GM23338 (cell line): ENCODE measurements around the gene NFATC1. TPM values are rescaled to one million over a fixed set of nuclear protein-coding genes. Genes with fewer than 3 reads are reported as not detected.

Experiments
- ATAC-seq: fragments of 200-7000 bp; cut with Tn5 transposase; 3 replicates; pipeline ENCODE4 v1.9.1; 2020
- DNase-seq: peaks from one replicate; pipeline ENCODE4 v3.0.0-alpha.2; 2015; ENCODE audit warnings: low spot score
- H2AFZ ChIP-seq: fragments of 200-600 bp; sonication (generic); 2 replicates; pipeline ENCODE4 v1.8.0; 2016; ENCODE audit warnings: antibody characterized with exemption, mild to moderate bottlenecking, moderate library complexity
- H3F3A ChIP-seq: fragments of 200-600 bp; sonication (generic); replicated peaks from 2 replicates; pipeline ENCODE4 v1.8.0; 2017; ENCODE audit warnings: antibody characterized with exemption, mixed run types, low read depth
- H3K27ac ChIP-seq: fragments of 200-600 bp; sonication (generic); 2 replicates; pipeline ENCODE4 v1.6.1; 2016; ENCODE audit warnings: low read depth
- H3K27me3 ChIP-seq: fragments of 200-600 bp; sonication (generic); 2 replicates; pipeline ENCODE4 v1.8.0; 2016; ENCODE audit warnings: mild to moderate bottlenecking, mixed run types, moderate library complexity; ENCODE audit not compliant: insufficient read depth
- H3K36me3 ChIP-seq: fragments of 200-600 bp; sonication (generic); 2 replicates; pipeline ENCODE4 v1.8.0; 2016; ENCODE audit warnings: mild to moderate bottlenecking; ENCODE audit not compliant: insufficient read depth
- H3K4me1 ChIP-seq: fragments of 200-600 bp; sonication (generic); 2 replicates; pipeline ENCODE4 v1.8.0; 2016; ENCODE audit warnings: mild to moderate bottlenecking, moderate library complexity; ENCODE audit not compliant: insufficient read depth
- H3K4me2 ChIP-seq: fragments of 200-600 bp; sonication (generic); 2 replicates; pipeline ENCODE4 v1.7.1; 2017; ENCODE audit warnings: mixed run types
- H3K4me3 ChIP-seq: fragments of 200-600 bp; sonication (generic); 2 replicates; pipeline ENCODE4 v1.6.1; 2016; ENCODE audit warnings: mixed run types
- H3K79me2 ChIP-seq: fragments of 200-600 bp; sonication (generic); replicated peaks from 2 replicates; pipeline ENCODE4 v1.8.0; 2017; ENCODE audit warnings: mild to moderate bottlenecking; ENCODE audit not compliant: insufficient read depth
- H3K9me2 ChIP-seq: fragments of 200-600 bp; sonication (generic); 2 replicates; pipeline ENCODE4 v1.8.0; 2017; ENCODE audit not compliant: insufficient read depth
- H4K20me1 ChIP-seq: fragments of 200-600 bp; sonication (generic); replicated peaks from 2 replicates; pipeline ENCODE4 v1.8.0; 2017; ENCODE audit warnings: mild to moderate bottlenecking; ENCODE audit not compliant: insufficient read depth
- H3K27ac Mint-ChIP-seq: 2 replicates; pipeline ENCODE4 v1.8.0; 2020; ENCODE audit warnings: inconsistent platforms, mild to moderate bottlenecking, moderate library complexity, mixed read lengths
- H3K27me3 Mint-ChIP-seq: 3 replicates; pipeline ENCODE4 v1.8.0; 2022; ENCODE audit warnings: low read depth, mild to moderate bottlenecking, moderate library complexity, mixed read lengths, inconsistent platforms; ENCODE audit not compliant: insufficient read depth, poor library complexity
- H3K36me3 Mint-ChIP-seq: 3 replicates; pipeline ENCODE4 v1.8.0; 2021; ENCODE audit warnings: low read depth, mild to moderate bottlenecking, inconsistent platforms, moderate library complexity, mixed read lengths
- H3K4me1 Mint-ChIP-seq: 3 replicates; pipeline ENCODE4 v1.8.0; 2020; ENCODE audit warnings: mild to moderate bottlenecking, inconsistent platforms, mixed read lengths
- H3K4me3 Mint-ChIP-seq: 3 replicates; pipeline ENCODE4 v1.8.0; 2021; ENCODE audit warnings: moderate library complexity, mild to moderate bottlenecking, inconsistent platforms, mixed read lengths
- H3K9me3 Mint-ChIP-seq: 3 replicates; pipeline ENCODE4 v1.8.0; 2020; ENCODE audit warnings: moderate library complexity, mild to moderate bottlenecking, inconsistent platforms, mixed read lengths
- CREB1 ChIP-seq: fragments of 250-450 bp; sonication (Bioruptor Pico); IDR thresholded peaks from 2 replicates; pipeline ENCODE4 v1.5.0; 2020; ENCODE audit warnings: low read depth, mild to moderate bottlenecking, moderate library complexity
- EZH2 ChIP-seq: fragments of 200-600 bp; sonication (generic); IDR thresholded peaks from one replicate; pipeline ENCODE4 v1.8.0; 2017; ENCODE audit warnings: antibody characterized with exemption, mild to moderate bottlenecking, low read depth; ENCODE audit not compliant: unreplicated experiment
- EZH2phosphoT487 ChIP-seq: fragments of 200-600 bp; sonication (generic); IDR thresholded peaks from one replicate; pipeline ENCODE4 v1.8.1; 2018; ENCODE audit warnings: antibody characterized with exemption; ENCODE audit not compliant: unreplicated experiment
- POLR2AphosphoS5 ChIP-seq: IDR thresholded peaks from 2 replicates; pipeline ENCODE4 v1.6.1; 2016; ENCODE audit warnings: antibody characterized with exemption, low read depth
- ZNF114 ChIP-seq: fragments of 250-450 bp; sonication (Bioruptor Pico); IDR thresholded peaks from 2 replicates; pipeline ENCODE4 v1.5.0; 2020; ENCODE audit warnings: mild to moderate bottlenecking, moderate library complexity
- ZNF331 ChIP-seq: fragments of 250-450 bp; sonication (Bioruptor Pico); IDR thresholded peaks from 2 replicates; pipeline ENCODE4 v1.5.0; 2020; ENCODE audit warnings: low read depth, mild to moderate bottlenecking, moderate library complexity
- polyA plus RNA-seq: library from polyadenylated mRNA; unstranded; fragments of >200 nt; fragmentation: Nextera tagmentation; extraction: Ambion mirVana; gene quantifications from 2 replicates; pipeline ENCODE4 v1.2.1, GENCODE V29; 2016
- total RNA-seq: library from RNA; depleted of rRNA; stranded (reverse); fragments of >200 nt; shearing (Covaris generic); gene quantifications from 2 replicates; pipeline ENCODE4 v1.2.3, GENCODE V29; 2014
- TF ChIP-seq, protein P1 (sequence below): IDR thresholded peaks from 2 replicates; pipeline ENCODE4 v1.6.1; 2016; ENCODE audit warnings: antibody characterized with exemption
- TF ChIP-seq, protein P2 (sequence below), 2 experiments: fragments of 200-600 bp in 1 of 2; sonication (generic) in 1 of 2; conservative IDR thresholded peaks; 2 replicates each; pipeline versions ENCODE4 v1.5.1 to v1.6.1; 2016 to 2017; ENCODE audit warnings: antibody characterized with exemption in 2 of 2, low read depth in 2 of 2, mild to moderate bottlenecking in 2 of 2, moderate library complexity in 1 of 2
- TF ChIP-seq, protein P3 (sequence below): IDR thresholded peaks from one replicate; pipeline ENCODE4 v1.6.1; 2018; ENCODE audit warnings: antibody characterized with exemption; ENCODE audit not compliant: unreplicated experiment

NFATC1 gene
- total and polyA plus RNA-seq, 2 experiments from 2014 or later, result 3.9 to 6.4 TPM

DNA sequence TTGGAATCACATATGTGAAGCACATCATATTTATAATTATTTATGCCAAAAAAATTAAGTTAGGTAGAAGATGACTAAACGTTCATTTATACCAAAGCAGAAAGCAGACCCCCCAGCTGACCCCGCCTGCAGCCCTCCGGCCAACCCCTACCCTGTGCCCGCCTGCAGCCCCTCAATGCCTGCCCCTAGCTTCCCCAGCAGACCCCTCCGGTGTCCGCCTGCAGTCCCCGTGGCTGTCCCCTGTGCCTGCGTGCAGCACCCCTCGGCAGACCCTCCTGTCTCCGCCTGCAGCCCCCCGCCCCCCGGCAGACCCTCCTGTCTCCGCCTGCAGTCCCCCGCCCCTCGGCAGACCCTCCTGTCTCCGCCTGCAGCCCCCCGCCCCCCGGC, 136.2 kb downstream of the NFATC1 start (continued):
- TF ChIP-seq, protein P1, sequence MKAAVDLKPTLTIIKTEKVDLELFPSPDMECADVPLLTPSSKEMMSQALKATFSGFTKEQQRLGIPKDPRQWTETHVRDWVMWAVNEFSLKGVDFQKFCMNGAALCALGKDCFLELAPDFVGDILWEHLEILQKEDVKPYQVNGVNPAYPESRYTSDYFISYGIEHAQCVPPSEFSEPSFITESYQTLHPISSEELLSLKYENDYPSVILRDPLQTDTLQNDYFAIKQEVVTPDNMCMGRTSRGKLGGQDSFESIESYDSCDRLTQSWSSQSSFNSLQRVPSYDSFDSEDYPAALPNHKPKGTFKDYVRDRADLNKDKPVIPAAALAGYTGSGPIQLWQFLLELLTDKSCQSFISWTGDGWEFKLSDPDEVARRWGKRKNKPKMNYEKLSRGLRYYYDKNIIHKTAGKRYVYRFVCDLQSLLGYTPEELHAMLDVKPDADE, result no peak
- TF ChIP-seq, protein P2, sequence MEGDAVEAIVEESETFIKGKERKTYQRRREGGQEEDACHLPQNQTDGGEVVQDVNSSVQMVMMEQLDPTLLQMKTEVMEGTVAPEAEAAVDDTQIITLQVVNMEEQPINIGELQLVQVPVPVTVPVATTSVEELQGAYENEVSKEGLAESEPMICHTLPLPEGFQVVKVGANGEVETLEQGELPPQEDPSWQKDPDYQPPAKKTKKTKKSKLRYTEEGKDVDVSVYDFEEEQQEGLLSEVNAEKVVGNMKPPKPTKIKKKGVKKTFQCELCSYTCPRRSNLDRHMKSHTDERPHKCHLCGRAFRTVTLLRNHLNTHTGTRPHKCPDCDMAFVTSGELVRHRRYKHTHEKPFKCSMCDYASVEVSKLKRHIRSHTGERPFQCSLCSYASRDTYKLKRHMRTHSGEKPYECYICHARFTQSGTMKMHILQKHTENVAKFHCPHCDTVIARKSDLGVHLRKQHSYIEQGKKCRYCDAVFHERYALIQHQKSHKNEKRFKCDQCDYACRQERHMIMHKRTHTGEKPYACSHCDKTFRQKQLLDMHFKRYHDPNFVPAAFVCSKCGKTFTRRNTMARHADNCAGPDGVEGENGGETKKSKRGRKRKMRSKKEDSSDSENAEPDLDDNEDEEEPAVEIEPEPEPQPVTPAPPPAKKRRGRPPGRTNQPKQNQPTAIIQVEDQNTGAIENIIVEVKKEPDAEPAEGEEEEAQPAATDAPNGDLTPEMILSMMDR (conservative IDR thresholded peaks at IDR 0.05; ENCODE audit: low read depth in 2 of 2), result no peak
- no peak for TF ChIP-seq ZNF114 (CRISPR knock-in tag)
- TF ChIP-seq EZH2, result no peak
- no peak for TF ChIP-seq POLR2AphosphoS5
- no peak for TF ChIP-seq CREB1 (CRISPR knock-in tag)
- TF ChIP-seq EZH2phosphoT487, result no peak
- TF ChIP-seq ZNF331, result no peak

DNA sequence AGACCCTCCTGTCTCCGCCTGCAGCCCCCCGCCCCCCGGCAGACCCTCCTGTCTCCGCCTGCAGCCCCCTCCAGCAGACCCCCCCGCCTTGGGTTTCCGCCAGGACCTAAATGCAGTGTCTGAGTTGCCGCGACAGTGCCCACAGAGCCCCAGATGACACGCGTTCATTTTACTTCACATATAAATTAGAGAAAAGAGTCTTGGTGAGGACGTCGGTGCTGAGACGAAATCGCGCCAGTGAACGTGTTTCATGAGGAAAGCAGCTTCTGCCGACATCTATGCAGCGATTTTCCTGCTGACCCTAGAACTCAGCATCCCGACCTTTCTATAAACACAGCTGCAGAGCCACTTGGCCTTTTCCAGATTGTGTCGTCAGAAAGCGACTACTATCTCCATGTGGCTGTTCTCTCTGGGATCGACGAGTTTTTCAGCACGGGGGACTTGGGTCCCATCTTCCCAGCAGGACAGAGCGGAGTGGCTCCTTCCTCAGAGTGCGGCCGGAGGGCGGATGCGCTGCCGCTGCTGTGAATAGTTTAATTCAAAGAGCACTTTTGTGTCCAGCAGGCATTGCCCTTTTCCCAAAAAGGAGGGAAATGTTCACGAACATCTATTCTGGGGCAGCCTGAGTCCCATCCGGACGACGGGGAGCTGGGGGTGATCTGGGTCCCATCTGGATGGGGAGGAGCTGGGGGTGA, 136.7 kb downstream of the NFATC1 start:
- Mint-ChIP-seq H3K27me3 (peaks cover 16% of the 10 kb centered on the region), H3K4me1 (no peaks in the 10 kb centered on the region; the same call in 2 of the 3 replicates), H3K9me3 (peaks cover under 1% of the 10 kb centered on the region; the same call in 2 of the 3 replicates), H3K27ac (no peak overlapping the region), H3K36me3 (0 out of 3 replicates have a peak, but pooled peaks cover under 1% of the 10 kb centered on the region), H3K4me3 (no peak overlapping the region)
- no peak for ATAC-seq
- H3K4me2 ChIP-seq, result no peak overlapping the region
- no peaks in the 10 kb centered on the region for H3K4me1 ChIP-seq
- no peak overlapping the region for H3K4me3 ChIP-seq
- H3K79me2 ChIP-seq, result no peaks in the 10 kb centered on the region
- H3K36me3 ChIP-seq, result no peaks in the 10 kb centered on the region
- no peak overlapping the region for H3K27ac ChIP-seq
- DNase-seq, result no peak
- H3K27me3 ChIP-seq, result no peaks in the 10 kb centered on the region
- no peaks in the 10 kb centered on the region for H4K20me1 ChIP-seq
- no peaks in the 10 kb centered on the region for H3F3A ChIP-seq
- no peak overlapping the region for H2AFZ ChIP-seq
- H3K9me2 ChIP-seq, result no peaks in the 10 kb centered on the region
- TF ChIP-seq, protein P2 (conservative IDR thresholded peaks at IDR 0.05; ENCODE audit: low read depth in 2 of 2), result no peak
- TF ChIP-seq, protein P3, sequence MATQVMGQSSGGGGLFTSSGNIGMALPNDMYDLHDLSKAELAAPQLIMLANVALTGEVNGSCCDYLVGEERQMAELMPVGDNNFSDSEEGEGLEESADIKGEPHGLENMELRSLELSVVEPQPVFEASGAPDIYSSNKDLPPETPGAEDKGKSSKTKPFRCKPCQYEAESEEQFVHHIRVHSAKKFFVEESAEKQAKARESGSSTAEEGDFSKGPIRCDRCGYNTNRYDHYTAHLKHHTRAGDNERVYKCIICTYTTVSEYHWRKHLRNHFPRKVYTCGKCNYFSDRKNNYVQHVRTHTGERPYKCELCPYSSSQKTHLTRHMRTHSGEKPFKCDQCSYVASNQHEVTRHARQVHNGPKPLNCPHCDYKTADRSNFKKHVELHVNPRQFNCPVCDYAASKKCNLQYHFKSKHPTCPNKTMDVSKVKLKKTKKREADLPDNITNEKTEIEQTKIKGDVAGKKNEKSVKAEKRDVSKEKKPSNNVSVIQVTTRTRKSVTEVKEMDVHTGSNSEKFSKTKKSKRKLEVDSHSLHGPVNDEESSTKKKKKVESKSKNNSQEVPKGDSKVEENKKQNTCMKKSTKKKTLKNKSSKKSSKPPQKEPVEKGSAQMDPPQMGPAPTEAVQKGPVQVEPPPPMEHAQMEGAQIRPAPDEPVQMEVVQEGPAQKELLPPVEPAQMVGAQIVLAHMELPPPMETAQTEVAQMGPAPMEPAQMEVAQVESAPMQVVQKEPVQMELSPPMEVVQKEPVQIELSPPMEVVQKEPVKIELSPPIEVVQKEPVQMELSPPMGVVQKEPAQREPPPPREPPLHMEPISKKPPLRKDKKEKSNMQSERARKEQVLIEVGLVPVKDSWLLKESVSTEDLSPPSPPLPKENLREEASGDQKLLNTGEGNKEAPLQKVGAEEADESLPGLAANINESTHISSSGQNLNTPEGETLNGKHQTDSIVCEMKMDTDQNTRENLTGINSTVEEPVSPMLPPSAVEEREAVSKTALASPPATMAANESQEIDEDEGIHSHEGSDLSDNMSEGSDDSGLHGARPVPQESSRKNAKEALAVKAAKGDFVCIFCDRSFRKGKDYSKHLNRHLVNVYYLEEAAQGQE, result no peak
